ENCODE results near the gene ALAS1.

Gene ALAS1

GRCh38 chr3:52234516-52235447, 36.8 kb downstream of the ALAS1 start:
- no peak for DNase-seq (ENCODE audit: low read depth in 3 of 3)

GRCh38 chr3:52236424-52236886, 38.5 kb downstream of the ALAS1 start:
- no peak for DNase-seq (ENCODE audit: low read depth in 3 of 3)

- DNase-seq (ENCODE audit: low read depth in 3 of 3), result no peak
Measured at GRCh38 chr3:52237006-52237656, 39.2 kb downstream of the ALAS1 start.

- no peak for DNase-seq (ENCODE audit: low read depth in 3 of 3)
Measured at GRCh38 chr3:52237657-52238172, 39.8 kb downstream of the ALAS1 start.

- DNase-seq (ENCODE audit: low read depth in 3 of 3), result no peak
Measured at GRCh38 chr3:52238193-52238760, 40.3 kb downstream of the ALAS1 start.

- peak; percentile 73 to 83 (median 74) for DNase-seq (ENCODE audit: low read depth in 3 of 3)
Measured at GRCh38 chr3:52238761-52239701, 41.1 kb downstream of the ALAS1 start, which contains the start of gene TWF2. TWF2 (minus strand) TSS chr3:52239158; CDS start chr3:52239016, 142 bp downstream.

GRCh38 chr3:52240059-52240885, 42.3 kb downstream of the ALAS1 start:
- peak in 1 of 3 experiments; percentile 52 for DNase-seq (ENCODE audit: low read depth in 3 of 3)

- no peak for DNase-seq (ENCODE audit: low read depth in 3 of 3)
Measured at GRCh38 chr3:52240886-52241370, 43.0 kb downstream of the ALAS1 start.

- no peak for DNase-seq (ENCODE audit: low read depth in 3 of 3)
Measured at GRCh38 chr3:52242039-52242438, 44.1 kb downstream of the ALAS1 start.

- peak in 1 of 3 experiments; percentile 52 for DNase-seq (ENCODE audit: low read depth in 3 of 3)
Measured at GRCh38 chr3:52243791-52244628, 46.0 kb downstream of the ALAS1 start.

GRCh38 chr3:52245322-52246263, 47.6 kb downstream of the ALAS1 start, which contains the start of gene PPM1M:
PPM1M (plus strand) TSS chr3:52245759; CDS start chr3:52245825, 66 bp downstream.
- peak in 1 of 3 experiments; percentile 50 for DNase-seq (ENCODE audit: low read depth in 3 of 3)

GRCh38 chr3:52246264-52246620, 48.3 kb downstream of the ALAS1 start:
- DNase-seq (ENCODE audit: low read depth in 3 of 3), result no peak

- no peak for DNase-seq (ENCODE audit: low read depth in 3 of 3)
Measured at GRCh38 chr3:52246728-52247408, 48.9 kb downstream of the ALAS1 start.

- no peak for DNase-seq (ENCODE audit: low read depth in 3 of 3)
Measured at GRCh38 chr3:52247409-52248164, 49.6 kb downstream of the ALAS1 start.

GRCh38 chr3:52248165-52248541, 50.2 kb downstream of the ALAS1 start:
- DNase-seq (ENCODE audit: low read depth in 3 of 3), result no peak

- no peak for DNase-seq (ENCODE audit: low read depth in 3 of 3)
Measured at GRCh38 chr3:52248816-52249547, 51.0 kb downstream of the ALAS1 start.
